Measurements from ENCODE around the gene NAV3. TPM values are rescaled to one million over a fixed set of nuclear protein-coding genes. Genes with fewer than 3 reads are reported as not detected.

Gene NAV3
- total RNA-seq, 1 experiment from 2014 or later, result 3.0 TPM

DNA sequence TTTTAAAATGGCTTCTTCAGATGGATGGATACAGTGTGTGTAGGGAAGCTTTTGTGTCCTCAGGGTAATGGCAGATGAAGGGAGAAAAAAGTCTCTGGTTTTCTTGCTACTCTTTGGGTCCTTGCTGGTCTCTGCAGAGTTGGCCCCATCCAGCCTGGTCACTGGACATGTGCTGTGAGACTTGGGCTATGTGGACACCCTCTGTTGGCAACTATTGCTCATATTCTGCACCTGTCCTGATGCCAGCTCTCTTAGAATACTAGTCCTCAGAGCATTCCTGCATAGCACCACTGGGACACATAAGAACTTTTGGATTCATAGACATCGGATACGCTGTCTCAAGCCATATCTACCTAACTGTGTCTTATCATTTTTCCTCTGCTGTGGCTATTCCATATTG is 20.0 kb downstream of the NAV3 start:
- H3K4me1 Mint-ChIP-seq, result no peaks in the 10 kb centered on the region
- no peak overlapping the region for H3K4me3 Mint-ChIP-seq
- no peaks in the 10 kb centered on the region for H3K27me3 Mint-ChIP-seq (ENCODE audit: low read depth)
- Histone ChIP-seq H4K5ac (ENCODE audit: insufficient read length, low read depth, low read length) (no peak overlapping the region), H3K4me2 (ENCODE audit: insufficient read depth, insufficient read length, low read length) (no peak overlapping the region), H3K23ac (ENCODE audit: insufficient read length, low read depth, low read length) (no peak overlapping the region), H2AK5ac (ENCODE audit: insufficient read length, low read length) (no peak overlapping the region), H4K91ac (ENCODE audit: insufficient read length, low read depth, low read length) (no peak overlapping the region), H2BK20ac (ENCODE audit: low read depth, low read length, poor library complexity, severe bottlenecking) (no peak overlapping the region), H3K27me3 (ENCODE audit: insufficient read depth, low read length) (no peaks in the 10 kb centered on the region), H4K20me1 (ENCODE audit: control insufficient read depth, insufficient read depth, insufficient read length) (no peaks in the 10 kb centered on the region), H3T11ph (ENCODE audit: low read length) (no peak overlapping the region), H3K79me1 (ENCODE audit: insufficient read depth, low read depth, low read length, poor library complexity, severe bottlenecking) (no peaks in the 10 kb centered on the region), H2BK5ac (ENCODE audit: insufficient read length, low read length) (no peak overlapping the region), H3K14ac (ENCODE audit: insufficient read depth, low read length) (no peak overlapping the region), H3K79me2 (ENCODE audit: insufficient read depth, low read length) (no peaks in the 10 kb centered on the region), H4K8ac (replicated peaks; ENCODE audit: insufficient read length, low read depth, low read length) (no peak overlapping the region), H3K27ac (ENCODE audit: insufficient read length, low read depth, low read length) (no peak overlapping the region), H2BK120ac (ENCODE audit: low read depth, low read length, poor library complexity, severe bottlenecking) (no peak overlapping the region), H2AFZ (ENCODE audit: low read length) (no peak overlapping the region), H3K56ac (ENCODE audit: insufficient read length, low read depth, low read length) (no peak overlapping the region), H3K4me1 (ENCODE audit: insufficient read depth, low read length) (no peaks in the 10 kb centered on the region), H3K23me2 (ENCODE audit: insufficient read length, low read depth, low read length, poor library complexity, severe bottlenecking) (no peaks in the 10 kb centered on the region), H3K18ac (ENCODE audit: insufficient read length, low read depth, low read length) (no peak overlapping the region), H3K9me3 (ENCODE audit: control insufficient read depth, low read depth, low read length) (no peaks in the 10 kb centered on the region), H3K9ac (ENCODE audit: extremely low read depth, insufficient read length, low read length) (no peak overlapping the region), H2BK15ac (ENCODE audit: low read depth, low read length) (no peak overlapping the region), H2BK12ac (ENCODE audit: insufficient read length, low read depth, low read length) (no peak overlapping the region), H3K4ac (ENCODE audit: low read depth, low read length) (no peak overlapping the region)
- H3K9me3 Mint-ChIP-seq, result no peaks in the 10 kb centered on the region
- no peaks in the 10 kb centered on the region for H3K36me3 Mint-ChIP-seq (ENCODE audit: insufficient read depth in 1 of 3, low read depth in 3 of 3)
- no peak overlapping the region for H3K27ac Mint-ChIP-seq
- no CpG with 5 or more reads among the region's 2 CpGs for WGBS (ENCODE audit: extremely low coverage, insufficient read length, low lambda C conversion rate)
- no peak for DNase-seq
- TF ChIP-seq, protein P1, sequence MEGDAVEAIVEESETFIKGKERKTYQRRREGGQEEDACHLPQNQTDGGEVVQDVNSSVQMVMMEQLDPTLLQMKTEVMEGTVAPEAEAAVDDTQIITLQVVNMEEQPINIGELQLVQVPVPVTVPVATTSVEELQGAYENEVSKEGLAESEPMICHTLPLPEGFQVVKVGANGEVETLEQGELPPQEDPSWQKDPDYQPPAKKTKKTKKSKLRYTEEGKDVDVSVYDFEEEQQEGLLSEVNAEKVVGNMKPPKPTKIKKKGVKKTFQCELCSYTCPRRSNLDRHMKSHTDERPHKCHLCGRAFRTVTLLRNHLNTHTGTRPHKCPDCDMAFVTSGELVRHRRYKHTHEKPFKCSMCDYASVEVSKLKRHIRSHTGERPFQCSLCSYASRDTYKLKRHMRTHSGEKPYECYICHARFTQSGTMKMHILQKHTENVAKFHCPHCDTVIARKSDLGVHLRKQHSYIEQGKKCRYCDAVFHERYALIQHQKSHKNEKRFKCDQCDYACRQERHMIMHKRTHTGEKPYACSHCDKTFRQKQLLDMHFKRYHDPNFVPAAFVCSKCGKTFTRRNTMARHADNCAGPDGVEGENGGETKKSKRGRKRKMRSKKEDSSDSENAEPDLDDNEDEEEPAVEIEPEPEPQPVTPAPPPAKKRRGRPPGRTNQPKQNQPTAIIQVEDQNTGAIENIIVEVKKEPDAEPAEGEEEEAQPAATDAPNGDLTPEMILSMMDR (conservative IDR thresholded peaks at IDR 0.05), result no peak
